Hindlimb muscle (tissue), 1 donor: Measurements from ENCODE around the gene ABHD16A. TPM values are rescaled to one million over a fixed set of nuclear protein-coding genes. Genes with fewer than 3 reads are reported as not detected.
"Not testable (repeated sequence)": the region's sequence is repeated elsewhere in the genome, so short reads cannot be mapped to it uniquely, and the experiment has no call there.

ENCODE experiments used
- DNase-seq: peaks from one replicate; pipeline ENCODE4 v3.0.0-alpha.2; 2013
- polyA plus RNA-seq: library from polyadenylated mRNA; unstranded; fragments of 120-200 nt; gene quantifications from one replicate; pipeline ENCODE4 v1.2.1, GENCODE V29; 2013; ENCODE audit not compliant: insufficient read length

The ABHD16A gene
- polyA plus RNA-seq, 1 donor: 54.6 TPM

- DNase-seq: no peak
Observed at GRCh38 chr6:31713991-31714684, 11.0 kb upstream of the ABHD16A start.

- DNase-seq: no peak
Observed at GRCh38 chr6:31713465-31713864, 10.3 kb upstream of the ABHD16A start.

- DNase-seq: no peak
Observed at GRCh38 chr6:31712296-31712695, 9.2 kb upstream of the ABHD16A start.

GRCh38 chr6:31711233-31711632 is 8.1 kb upstream of the ABHD16A start:
- DNase-seq: no peak

- no peak for DNase-seq
Observed at GRCh38 chr6:31710523-31711219, 7.5 kb upstream of the ABHD16A start.

- not testable (repeated sequence) for DNase-seq
Observed at GRCh38 chr6:31709157-31709556, 6.0 kb upstream of the ABHD16A start.

GRCh38 chr6:31708224-31708623 is 5.1 kb upstream of the ABHD16A start:
- no peak for DNase-seq

GRCh38 chr6:31707701-31708100 is 4.6 kb upstream of the ABHD16A start:
- DNase-seq: no peak

GRCh38 chr6:31706599-31706998 is 3.5 kb upstream of the ABHD16A start, which contains the start of gene LY6G6F:
Gene LY6G6F (plus strand): TSS chr6:31706866. CDS start chr6:31706907, 41 bp downstream.
- no peak for DNase-seq

GRCh38 chr6:31705931-31706330 is 2.8 kb upstream of the ABHD16A start:
- DNase-seq: no peak

GRCh38 chr6:31702405-31702818 is 712 bp downstream of the ABHD16A start:
- no peak for DNase-seq

GRCh38 chr6:31701666-31702404 is 1.3 kb downstream of the ABHD16A start:
- peak; percentile 60 for DNase-seq

- DNase-seq: no peak
Observed at GRCh38 chr6:31700740-31701401, 2.3 kb downstream of the ABHD16A start.

- no peak for DNase-seq
Observed at GRCh38 chr6:31697555-31697954, 5.6 kb downstream of the ABHD16A start.

- DNase-seq: no peak
Observed at GRCh38 chr6:31693535-31693934, 9.6 kb downstream of the ABHD16A start.

- no peak for DNase-seq
Observed at GRCh38 chr6:31692886-31693285, 10.2 kb downstream of the ABHD16A start.

GRCh38 chr6:31692353-31692752 is 10.8 kb downstream of the ABHD16A start:
- no peak for DNase-seq

- no peak for DNase-seq
Observed at GRCh38 chr6:31691564-31692108, 11.5 kb downstream of the ABHD16A start.

GRCh38 chr6:31691078-31691463 is 12.1 kb downstream of the ABHD16A start:
- DNase-seq: no peak

- no peak for DNase-seq
Observed at GRCh38 chr6:31690231-31691077, 12.7 kb downstream of the ABHD16A start.

GRCh38 chr6:31689249-31690110 is 13.6 kb downstream of the ABHD16A start:
- DNase-seq: no peak
